ENCODE measurements around the gene MYOCD.

DNA sequence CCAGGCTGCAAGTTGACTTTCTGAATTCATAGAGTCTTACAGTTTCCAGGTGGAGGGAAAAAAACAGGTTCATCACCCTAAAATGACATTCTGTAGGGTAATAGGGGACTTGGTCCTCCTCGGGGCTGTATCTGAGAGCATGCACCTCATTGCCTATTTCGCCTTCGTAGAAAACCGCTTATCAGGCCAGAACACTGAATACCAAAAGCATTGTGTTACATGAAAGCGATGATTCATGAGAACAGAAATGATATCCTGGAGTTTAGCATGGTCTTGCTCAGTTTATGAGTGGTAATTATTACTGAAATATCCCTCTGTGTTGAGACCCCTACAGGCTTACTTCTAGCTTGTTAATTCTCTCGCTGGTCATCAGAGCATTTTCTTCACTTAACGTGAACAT is 62.2 kb downstream of the MYOCD start:
- no peak for TF ChIP-seq CTCF (IDR thresholded peaks at IDR 0.05; ENCODE audit: low read length)
- no peak for TF ChIP-seq EZH2 (IDR thresholded peaks at IDR 0.05; ENCODE audit: borderline replicate concordance, low read length)

Measured in OCI-LY1 (cell line).